BJ (cell line): ENCODE measurements around the gene STRIP2. TPM values are rescaled to one million over a fixed set of nuclear protein-coding genes. Genes with fewer than 3 reads are reported as not detected.
A peak's percentile ranks its signal among the peaks of the same experiment; 100 is the strongest.

Experiments used
- CTCF ChIA-PET: fragments of 350-600 bp; formaldehyde crosslinking; extraction: SDS; loops from one replicate; lab custom pipeline; 2021; ENCODE audit warnings: antibody characterized with exemption, inconsistent platforms; lab: Yijun Ruan, JAX
- POLR2A ChIA-PET: fragments of 300-600 bp; sonication (Branson Sonifier 250); formaldehyde crosslinking; extraction: SDS; loops from one replicate; lab custom pipeline; 2021; ENCODE audit warnings: antibody characterized with exemption; lab: Charles Lee
- DNase-seq: peaks from one replicate; pipeline ENCODE4 v3.0.0-alpha.2; 2011; ENCODE audit warnings: low read depth
- H3K27me3 ChIP-seq: 2 replicates; pipeline ENCODE4 v1.6.0; 2011; ENCODE audit warnings: low read length; ENCODE audit not compliant: control insufficient read depth, insufficient read depth
- H3K36me3 ChIP-seq: 2 replicates; pipeline ENCODE4 v1.5.1; 2011; ENCODE audit warnings: low read length; ENCODE audit not compliant: control insufficient read depth, insufficient read depth
- H3K4me3 ChIP-seq: 2 replicates; pipeline ENCODE4 v1.5.1; 2011; ENCODE audit warnings: low read depth, mild to moderate bottlenecking, control low read depth, low read length
- polyA plus RNA-seq: library from polyadenylated mRNA; depleted of rRNA; stranded (reverse); fragments of >200 nt; gene quantifications from 2 replicates; pipeline ENCODE4 v1.2.3, GENCODE V29; 2011
- TF ChIP-seq, protein P1 (sequence below): IDR thresholded peaks from 2 replicates; pipeline ENCODE4 v1.5.1; 2011; ENCODE audit warnings: low read depth, mild to moderate bottlenecking, control low read depth, inconsistent platforms, low read length, moderate library complexity; ENCODE audit not compliant: insufficient read depth

Gene STRIP2
- polyA plus RNA-seq, 1 experiment: 2.0 TPM

DNA sequence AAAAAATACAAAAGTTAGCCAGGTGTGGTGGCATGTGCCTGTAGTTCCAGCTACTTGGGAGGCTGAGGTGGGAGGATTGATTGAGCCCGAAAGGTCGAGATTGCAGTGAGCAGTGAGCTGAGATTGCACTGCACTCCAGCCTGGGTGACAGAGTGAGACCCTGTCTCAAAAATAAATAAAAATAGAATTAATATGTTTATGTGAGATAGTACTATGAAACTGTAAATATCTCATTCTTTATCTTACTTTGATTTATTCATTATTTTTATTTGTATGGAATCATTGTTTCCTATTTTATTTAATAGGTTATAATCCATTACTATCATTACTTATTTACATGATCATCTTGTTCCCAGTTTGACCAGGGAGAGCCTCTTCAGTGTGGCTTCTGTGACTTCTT lies 41.0 kb upstream of the STRIP2 start:
- Histone ChIP-seq H3K4me3 (no peak overlapping the region), H3K36me3 (no peaks in the 10 kb centered on the region), H3K27me3 (no peaks in the 10 kb centered on the region)
- DNase-seq: no peak
- CTCF ChIA-PET: interaction anchor here (1.4 kb wide), 1 partner anchor 25 kb away, joined by 3 read pairs; no protein-coding TSS in a partner anchor
- TF ChIP-seq, protein P1, sequence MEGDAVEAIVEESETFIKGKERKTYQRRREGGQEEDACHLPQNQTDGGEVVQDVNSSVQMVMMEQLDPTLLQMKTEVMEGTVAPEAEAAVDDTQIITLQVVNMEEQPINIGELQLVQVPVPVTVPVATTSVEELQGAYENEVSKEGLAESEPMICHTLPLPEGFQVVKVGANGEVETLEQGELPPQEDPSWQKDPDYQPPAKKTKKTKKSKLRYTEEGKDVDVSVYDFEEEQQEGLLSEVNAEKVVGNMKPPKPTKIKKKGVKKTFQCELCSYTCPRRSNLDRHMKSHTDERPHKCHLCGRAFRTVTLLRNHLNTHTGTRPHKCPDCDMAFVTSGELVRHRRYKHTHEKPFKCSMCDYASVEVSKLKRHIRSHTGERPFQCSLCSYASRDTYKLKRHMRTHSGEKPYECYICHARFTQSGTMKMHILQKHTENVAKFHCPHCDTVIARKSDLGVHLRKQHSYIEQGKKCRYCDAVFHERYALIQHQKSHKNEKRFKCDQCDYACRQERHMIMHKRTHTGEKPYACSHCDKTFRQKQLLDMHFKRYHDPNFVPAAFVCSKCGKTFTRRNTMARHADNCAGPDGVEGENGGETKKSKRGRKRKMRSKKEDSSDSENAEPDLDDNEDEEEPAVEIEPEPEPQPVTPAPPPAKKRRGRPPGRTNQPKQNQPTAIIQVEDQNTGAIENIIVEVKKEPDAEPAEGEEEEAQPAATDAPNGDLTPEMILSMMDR: no peak
- POLR2A ChIA-PET: no interaction called here

DNA sequence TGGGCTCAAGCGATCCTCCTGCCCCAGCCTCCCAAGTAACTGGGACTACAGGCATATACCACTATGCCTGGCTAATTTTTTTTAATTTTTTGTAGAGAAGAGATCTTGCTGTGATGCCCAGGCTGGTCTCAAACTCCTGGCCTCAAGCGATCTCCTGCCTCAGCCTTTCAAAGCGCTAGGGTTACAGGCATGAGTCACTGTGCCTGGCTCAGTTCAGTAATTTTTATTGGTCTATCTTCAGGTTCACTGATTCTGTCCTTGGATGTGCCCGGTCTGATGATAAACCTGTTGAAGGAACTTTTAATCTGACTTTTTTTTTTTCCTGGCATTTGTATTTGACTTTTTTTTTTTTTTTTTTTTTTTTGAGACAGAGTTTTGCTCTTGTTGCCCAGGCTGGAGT lies 40.1 kb upstream of the STRIP2 start:
- Histone ChIP-seq H3K4me3 (no peak overlapping the region), H3K36me3 (no peaks in the 10 kb centered on the region), H3K27me3 (no peaks in the 10 kb centered on the region)
- ChIA-PET POLR2A (no interaction called here), CTCF (interaction anchor here (1.4 kb wide), 1 partner anchor 26 kb away, joined by 3 read pairs; no protein-coding TSS in a partner anchor)
- no peak for DNase-seq
- TF ChIP-seq, protein P1: no peak

DNA sequence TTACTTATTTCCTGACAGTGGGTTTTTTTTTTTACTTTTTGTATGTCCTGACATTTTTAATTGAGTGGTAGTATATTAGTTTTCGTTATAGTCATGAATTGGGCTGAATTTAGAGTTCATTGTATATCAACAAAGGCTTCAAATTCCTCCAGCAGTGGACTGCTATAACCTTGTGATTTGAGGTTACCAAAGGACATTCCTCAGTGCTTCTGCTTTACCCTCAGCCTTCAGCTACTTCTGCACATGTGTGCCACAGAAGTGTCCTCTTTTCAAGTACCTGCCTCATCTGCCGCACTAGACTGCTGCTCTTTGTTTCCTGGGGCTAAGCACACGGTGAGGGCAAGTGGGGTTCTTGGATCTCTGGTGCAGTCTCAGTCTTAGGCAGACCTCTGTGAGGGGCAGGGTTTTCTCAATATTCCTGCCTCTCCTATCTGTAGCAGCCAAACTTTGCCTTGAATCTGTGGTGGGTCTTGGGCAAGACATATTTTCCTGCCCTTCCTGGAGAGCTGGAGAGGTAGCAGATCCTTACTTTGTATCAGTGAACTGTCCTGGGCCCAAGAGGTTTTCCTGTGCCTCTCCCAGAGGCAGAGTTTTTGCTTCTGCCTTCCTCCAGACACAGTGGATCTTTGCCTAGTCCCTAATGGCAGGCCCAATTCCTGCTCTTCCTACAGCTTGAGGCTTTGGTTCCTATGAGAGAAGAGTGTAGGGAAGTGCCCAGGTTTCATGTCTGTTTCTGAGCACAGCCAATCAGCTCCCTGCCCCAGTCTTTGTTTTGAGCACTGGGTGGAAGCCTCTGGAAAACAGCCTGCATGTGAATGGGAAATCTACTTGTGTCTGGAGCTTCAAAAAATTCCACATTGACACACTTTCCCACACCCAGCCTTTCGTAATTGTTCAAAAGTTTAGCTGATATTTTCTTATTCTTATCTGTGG lies 39.0 kb upstream of the STRIP2 start:
- TF ChIP-seq, protein P1: no peak
- Histone ChIP-seq H3K27me3 (no peaks in the 10 kb centered on the region), H3K4me3 (no peak overlapping the region), H3K36me3 (no peaks in the 10 kb centered on the region)
- ChIA-PET CTCF (interaction anchor here (0.8 to 1.3 kb wide), 3 partner anchors 8 to 27 kb away, joined by 3 to 4 read pairs (median 3); no protein-coding TSS in a partner anchor), POLR2A (no interaction called here)
- DNase-seq: no peak

DNA sequence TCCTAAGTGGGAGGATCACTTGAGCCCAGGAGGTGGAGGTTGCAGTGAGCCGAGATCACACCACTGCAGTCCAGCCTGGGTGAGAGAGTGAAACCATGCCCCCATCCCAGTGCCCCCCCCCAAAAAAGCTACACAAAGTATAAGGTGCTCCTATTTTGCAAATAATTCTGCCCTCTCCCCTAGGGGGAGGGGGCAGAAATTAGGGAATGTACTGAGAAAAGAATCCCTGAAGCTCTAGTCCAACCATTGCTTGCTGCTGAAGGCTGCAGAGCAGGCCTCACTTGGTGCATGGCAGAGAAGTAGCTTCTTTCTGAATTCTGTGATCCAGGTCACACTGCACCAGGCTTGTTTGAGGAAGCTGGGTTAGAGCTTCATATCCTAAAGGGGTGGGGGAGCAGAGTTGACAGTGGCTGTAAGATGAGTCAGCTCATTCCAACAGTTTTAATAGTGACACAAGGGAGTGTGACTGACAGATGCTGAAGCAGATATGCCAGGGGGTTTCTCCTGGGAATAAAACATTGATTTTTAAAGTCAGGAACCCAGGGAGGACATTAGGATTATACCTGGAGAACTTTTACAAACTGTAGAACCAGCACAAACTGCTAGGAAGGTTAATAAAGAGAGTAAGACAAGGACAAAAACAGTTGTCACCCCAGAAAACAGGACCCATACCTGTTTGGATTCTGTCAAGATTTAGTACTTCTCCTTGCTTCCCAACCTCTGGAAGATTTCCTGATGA lies 32.8 kb upstream of the STRIP2 start:
- no peak overlapping the region for H3K4me3 ChIP-seq
- H3K27me3 ChIP-seq: no peaks in the 10 kb centered on the region
- TF ChIP-seq, protein P1: no peak
- H3K36me3 ChIP-seq: no peaks in the 10 kb centered on the region
- CTCF ChIA-PET: interaction anchor here (0.6 to 1.9 kb wide), 6 partner anchors 10 to 238 kb away, joined by 3 to 8 read pairs (median 4); no protein-coding TSS in a partner anchor
- DNase-seq: peak; percentile 6
- POLR2A ChIA-PET: interaction anchor here (0.6 kb wide), 1 partner anchor 825 kb away, joined by 5 read pairs; no protein-coding TSS in a partner anchor
